Chondrocyte (in vitro differentiated cells): ENCODE measurements around the gene CFLAR. TPM values are rescaled to one million over a fixed set of nuclear protein-coding genes. Genes with fewer than 3 reads are reported as not detected.
A peak's percentile ranks its signal among the peaks of the same experiment; 100 is the strongest.

Experiments
- DNase-seq: peaks from one replicate; pipeline ENCODE4 v3.0.0; 2021; ENCODE audit warnings: mixed read lengths, low spot score
- H3K27ac Mint-ChIP-seq: one replicate; pipeline ENCODE4 v1.8.0; 2021; ENCODE audit warnings: mild to moderate bottlenecking, moderate library complexity, mixed read lengths; ENCODE audit not compliant: unreplicated experiment
- H3K27me3 Mint-ChIP-seq: 2 replicates; pipeline ENCODE4 v1.8.0; 2021; ENCODE audit warnings: low read depth, mixed read lengths
- H3K36me3 Mint-ChIP-seq: 2 replicates; pipeline ENCODE4 v1.8.0; 2021; ENCODE audit warnings: low read depth, mixed read lengths
- H3K4me1 Mint-ChIP-seq: 2 replicates; pipeline ENCODE4 v1.8.0; 2021; ENCODE audit warnings: low read depth, mild to moderate bottlenecking, mixed read lengths
- H3K4me3 Mint-ChIP-seq: one replicate; pipeline ENCODE4 v1.8.0; 2021; ENCODE audit warnings: mild to moderate bottlenecking, moderate library complexity, mixed read lengths; ENCODE audit not compliant: unreplicated experiment
- H3K9me3 Mint-ChIP-seq: 2 replicates; pipeline ENCODE4 v1.8.0; 2021; ENCODE audit warnings: low read depth, mixed read lengths
- total RNA-seq: library from RNA; stranded (reverse); gene quantifications from 3 replicates; pipeline ENCODE4 v1.2.1, GENCODE V29; 2021
- TF ChIP-seq, protein P1 (sequence below): fragments of 200-600 bp; sonication (generic); IDR thresholded peaks from 2 replicates; pipeline ENCODE4 v1.5.0; 2021; ENCODE audit warnings: antibody characterized with exemption, mild to moderate bottlenecking, moderate library complexity

CFLAR gene
- total RNA-seq, 1 donor from 2014 or later = 35.8 TPM

DNA sequence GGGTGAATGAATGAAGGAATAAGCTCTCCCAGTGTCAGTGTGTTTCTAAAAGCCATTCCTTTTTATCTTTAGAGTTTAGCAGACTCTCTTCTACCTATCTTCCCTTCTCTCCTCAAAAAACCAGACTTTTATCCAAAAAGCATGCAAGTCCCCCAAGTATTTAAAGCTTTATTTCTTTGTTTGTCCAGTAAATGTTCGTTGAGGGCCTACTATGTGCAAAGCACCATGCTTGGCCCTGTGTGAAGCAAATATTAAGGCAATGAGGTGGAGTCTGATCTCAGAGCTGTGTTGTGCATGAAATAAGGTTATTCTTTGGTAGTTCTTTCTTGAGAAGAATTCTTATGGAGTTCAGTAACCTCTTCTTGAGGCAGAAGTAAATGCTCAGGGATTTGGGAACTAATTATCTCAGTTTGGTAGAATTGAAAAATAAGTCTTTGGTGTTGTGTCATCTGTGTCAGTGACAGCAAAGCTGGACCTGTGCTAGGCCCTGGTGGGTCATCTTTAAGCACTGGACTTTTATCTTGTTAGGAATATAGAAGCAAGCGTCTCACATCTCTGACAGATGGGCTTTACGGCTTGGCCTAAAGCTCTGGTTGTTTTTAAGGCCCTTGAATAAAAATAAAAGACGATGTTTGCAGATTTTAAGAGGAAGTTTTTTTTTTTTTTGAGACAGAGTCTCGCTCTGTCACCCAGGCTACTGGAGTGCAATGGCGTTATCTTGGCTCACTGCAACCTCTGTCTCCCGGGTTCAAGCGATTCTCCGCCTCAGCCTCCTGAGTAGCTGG is 38.8 kb downstream of the CFLAR start:
- peaks cover 28% of the 10 kb centered on the region for H3K4me1 Mint-ChIP-seq
- no peak overlapping the region for H3K4me3 Mint-ChIP-seq
- no peak overlapping the region for H3K27ac Mint-ChIP-seq
- no peak for DNase-seq
- H3K27me3 Mint-ChIP-seq = no peaks in the 10 kb centered on the region
- H3K9me3 Mint-ChIP-seq = no peaks in the 10 kb centered on the region
- TF ChIP-seq, protein P1, sequence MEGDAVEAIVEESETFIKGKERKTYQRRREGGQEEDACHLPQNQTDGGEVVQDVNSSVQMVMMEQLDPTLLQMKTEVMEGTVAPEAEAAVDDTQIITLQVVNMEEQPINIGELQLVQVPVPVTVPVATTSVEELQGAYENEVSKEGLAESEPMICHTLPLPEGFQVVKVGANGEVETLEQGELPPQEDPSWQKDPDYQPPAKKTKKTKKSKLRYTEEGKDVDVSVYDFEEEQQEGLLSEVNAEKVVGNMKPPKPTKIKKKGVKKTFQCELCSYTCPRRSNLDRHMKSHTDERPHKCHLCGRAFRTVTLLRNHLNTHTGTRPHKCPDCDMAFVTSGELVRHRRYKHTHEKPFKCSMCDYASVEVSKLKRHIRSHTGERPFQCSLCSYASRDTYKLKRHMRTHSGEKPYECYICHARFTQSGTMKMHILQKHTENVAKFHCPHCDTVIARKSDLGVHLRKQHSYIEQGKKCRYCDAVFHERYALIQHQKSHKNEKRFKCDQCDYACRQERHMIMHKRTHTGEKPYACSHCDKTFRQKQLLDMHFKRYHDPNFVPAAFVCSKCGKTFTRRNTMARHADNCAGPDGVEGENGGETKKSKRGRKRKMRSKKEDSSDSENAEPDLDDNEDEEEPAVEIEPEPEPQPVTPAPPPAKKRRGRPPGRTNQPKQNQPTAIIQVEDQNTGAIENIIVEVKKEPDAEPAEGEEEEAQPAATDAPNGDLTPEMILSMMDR = no peak
- peaks cover under 1% of the 10 kb centered on the region for H3K36me3 Mint-ChIP-seq

DNA sequence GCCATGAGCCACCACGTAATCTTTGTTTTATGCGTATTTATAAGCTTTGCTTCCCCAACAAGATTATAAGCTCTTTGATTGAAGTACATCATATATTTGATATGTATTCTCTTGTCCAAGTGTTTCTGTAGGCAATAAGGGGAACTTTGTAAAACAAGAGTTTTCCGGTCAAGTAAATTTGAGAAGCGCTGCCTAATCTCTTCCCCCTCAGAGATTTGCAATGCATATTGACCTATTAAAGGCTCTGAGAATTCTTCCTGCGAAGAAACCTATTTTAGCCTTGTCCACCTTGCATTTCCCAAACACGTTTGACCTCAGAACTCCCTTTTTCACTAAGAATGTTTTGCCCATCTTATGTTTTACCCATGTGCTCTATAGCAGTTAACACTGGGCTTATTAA is 40.1 kb downstream of the CFLAR start:
- no peak overlapping the region for H3K4me3 Mint-ChIP-seq
- TF ChIP-seq, protein P1 = no peak
- H3K36me3 Mint-ChIP-seq = no peaks in the 10 kb centered on the region
- H3K9me3 Mint-ChIP-seq = no peaks in the 10 kb centered on the region
- no peaks in the 10 kb centered on the region for H3K27me3 Mint-ChIP-seq
- H3K27ac Mint-ChIP-seq = no peak overlapping the region
- DNase-seq = no peak
- peaks cover 18% of the 10 kb centered on the region for H3K4me1 Mint-ChIP-seq

DNA sequence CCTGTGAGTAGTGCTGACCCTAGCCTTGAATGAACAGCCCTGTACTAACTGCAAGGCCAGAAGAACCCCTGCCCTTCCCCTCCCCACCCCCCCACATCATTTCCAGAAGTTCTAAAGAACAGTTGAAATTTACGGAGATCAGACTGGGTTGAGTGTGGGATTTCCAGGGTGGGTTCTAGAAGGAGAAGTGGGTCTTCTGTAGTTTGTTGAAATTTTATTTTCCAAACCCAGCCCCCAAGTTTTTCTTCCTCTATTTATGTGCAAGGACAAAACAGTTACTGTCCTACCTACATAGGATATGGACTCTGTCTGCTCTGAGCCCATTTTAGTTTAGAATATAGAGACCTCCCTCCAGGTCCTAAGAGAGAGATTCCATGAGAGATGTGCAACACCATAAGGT is 40.7 kb downstream of the CFLAR start:
- no peak for DNase-seq
- H3K27me3 Mint-ChIP-seq = no peaks in the 10 kb centered on the region
- H3K36me3 Mint-ChIP-seq = no peaks in the 10 kb centered on the region
- no peak overlapping the region for H3K27ac Mint-ChIP-seq
- H3K4me3 Mint-ChIP-seq = no peak overlapping the region
- H3K4me1 Mint-ChIP-seq = peaks cover 12% of the 10 kb centered on the region
- H3K9me3 Mint-ChIP-seq = no peaks in the 10 kb centered on the region
- TF ChIP-seq, protein P1 = no peak

DNA sequence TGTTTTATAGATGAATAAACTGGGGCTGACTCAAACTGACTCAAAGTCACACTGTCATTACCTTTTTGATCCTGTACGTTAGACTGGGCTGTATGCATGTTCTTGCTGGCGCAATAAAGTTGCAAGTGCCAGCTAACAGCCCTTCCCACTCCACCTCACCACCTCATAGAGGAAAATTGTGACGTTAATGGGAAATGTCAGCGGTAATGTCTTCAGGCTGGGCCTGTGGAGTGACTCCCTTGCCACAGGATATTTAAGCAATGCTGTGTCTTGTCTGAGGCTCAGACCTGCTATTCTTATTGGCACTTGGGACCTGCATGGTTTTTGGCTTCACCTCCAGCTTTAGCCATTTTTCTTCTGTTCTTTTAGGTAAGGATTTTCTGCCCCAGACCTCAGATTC is 41.7 kb downstream of the CFLAR start:
- peaks cover 10% of the 10 kb centered on the region for H3K4me1 Mint-ChIP-seq
- no peaks in the 10 kb centered on the region for H3K9me3 Mint-ChIP-seq
- peak overlapping the region; percentile 89 for H3K27ac Mint-ChIP-seq
- H3K27me3 Mint-ChIP-seq = no peaks in the 10 kb centered on the region
- no peak overlapping the region for H3K4me3 Mint-ChIP-seq
- TF ChIP-seq, protein P1 = no peak
- DNase-seq = no peak
- H3K36me3 Mint-ChIP-seq = peaks cover 5% of the 10 kb centered on the region

DNA sequence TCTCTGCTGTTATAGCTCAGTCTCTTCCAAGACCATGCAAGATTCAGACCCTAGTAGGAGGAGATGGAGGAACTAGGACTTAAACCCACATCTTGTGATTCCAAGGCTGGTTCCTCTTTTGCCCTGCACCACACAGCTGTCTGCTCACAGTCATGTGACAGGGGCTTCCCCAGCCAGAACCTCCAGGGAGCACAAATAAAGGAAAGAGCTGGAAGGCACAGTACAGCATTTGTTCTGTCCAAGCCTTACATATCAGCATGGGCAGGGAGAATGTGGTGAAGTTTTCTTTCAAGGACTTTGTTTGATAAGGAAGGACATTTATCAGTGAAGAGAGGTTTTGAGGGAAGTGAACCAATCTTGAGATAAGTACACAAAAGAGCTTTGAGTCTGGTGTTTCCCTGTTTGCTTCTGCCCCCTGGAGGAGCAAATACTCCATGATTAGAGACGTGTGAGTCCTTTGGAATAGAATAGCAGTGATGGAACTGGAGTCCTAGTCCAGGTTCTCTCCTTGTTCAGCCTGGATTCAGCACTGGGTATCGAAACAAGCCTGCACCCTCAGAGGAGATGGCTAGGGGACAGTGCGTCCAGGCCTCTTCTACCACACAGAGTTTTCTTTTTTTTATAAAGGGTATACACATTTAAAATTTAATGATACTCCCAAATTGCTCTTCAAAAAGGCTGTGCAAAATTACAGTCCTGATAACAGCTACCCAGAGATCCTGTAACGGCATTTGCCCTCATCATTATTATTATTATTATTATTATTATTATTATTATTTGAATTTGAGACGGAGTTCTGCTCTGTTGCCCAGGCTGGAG is 42.4 kb downstream of the CFLAR start:
- no peak overlapping the region for H3K4me3 Mint-ChIP-seq
- peak overlapping the region; percentile 89 for H3K27ac Mint-ChIP-seq
- H3K27me3 Mint-ChIP-seq = no peaks in the 10 kb centered on the region
- DNase-seq = no peak
- H3K9me3 Mint-ChIP-seq = no peaks in the 10 kb centered on the region
- TF ChIP-seq, protein P1 = peak; percentile 89
- peaks cover 10% of the 10 kb centered on the region for H3K4me1 Mint-ChIP-seq
- peaks cover 5% of the 10 kb centered on the region for H3K36me3 Mint-ChIP-seq
